GM18508 (cell line): ENCODE data around the gene ARRB1.

Source experiments
- ATAC-seq: cut with Tn5 transposase; IDR thresholded peaks from one replicate; pipeline ENCODE4 v1.9.1; 2021; ENCODE audit warnings: moderate number of reproducible peaks; ENCODE audit not compliant: insufficient read depth, unreplicated experiment

ARRB1 gene

DNA sequence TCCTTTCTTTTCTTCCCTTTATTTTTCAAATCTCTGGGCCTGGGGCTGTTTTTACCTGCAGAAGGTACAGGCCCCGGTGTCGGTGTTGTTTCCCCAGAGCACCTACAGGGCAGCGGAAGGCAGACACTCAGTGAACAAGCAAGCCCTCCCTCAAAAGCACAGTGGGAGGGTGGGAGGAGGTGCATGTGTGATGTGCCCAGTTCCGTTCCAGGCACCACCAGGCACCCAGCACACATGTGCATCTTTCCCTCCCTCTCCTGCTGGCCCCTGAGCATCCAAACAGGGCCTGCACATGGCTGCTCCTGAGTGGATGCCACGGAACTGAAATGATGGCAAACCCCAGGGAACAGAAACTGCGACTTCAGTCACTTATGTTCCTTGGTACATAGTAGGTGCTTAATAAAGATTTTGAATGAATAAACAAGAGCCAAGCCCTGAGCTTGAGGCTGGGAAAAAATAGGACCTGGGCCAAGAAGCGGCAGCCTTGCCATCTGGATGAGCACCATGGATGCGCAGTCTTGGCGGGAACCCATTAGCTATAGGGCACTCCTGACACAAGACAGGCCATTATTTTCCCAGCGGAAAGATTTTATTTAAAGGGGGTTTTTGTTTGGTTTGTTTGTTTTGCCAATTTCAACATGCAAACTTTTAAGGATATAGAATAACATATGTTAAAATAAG, 47.8 kb downstream of the ARRB1 start:
- no peak for ATAC-seq

DNA sequence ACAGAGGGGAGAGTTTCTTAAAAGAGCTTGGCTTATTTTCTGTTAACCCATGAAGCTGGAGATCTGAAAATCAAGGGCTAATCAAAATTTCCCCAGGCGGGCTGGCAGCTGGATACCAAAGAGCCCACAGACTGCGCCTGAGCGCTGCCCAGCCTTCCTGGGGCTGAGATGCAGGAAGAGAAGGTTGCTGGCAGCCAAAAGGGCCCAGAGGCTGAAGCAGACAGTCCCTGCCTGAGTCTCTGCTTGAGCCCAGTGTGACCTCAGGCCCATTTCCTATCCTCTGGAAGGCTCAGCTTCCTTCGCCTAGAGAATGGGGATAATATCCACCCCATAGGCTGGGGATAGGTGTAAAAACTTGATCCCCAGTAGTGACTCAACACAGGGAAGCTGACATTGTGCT, 49.1 kb downstream of the ARRB1 start:
- no peak for ATAC-seq

DNA sequence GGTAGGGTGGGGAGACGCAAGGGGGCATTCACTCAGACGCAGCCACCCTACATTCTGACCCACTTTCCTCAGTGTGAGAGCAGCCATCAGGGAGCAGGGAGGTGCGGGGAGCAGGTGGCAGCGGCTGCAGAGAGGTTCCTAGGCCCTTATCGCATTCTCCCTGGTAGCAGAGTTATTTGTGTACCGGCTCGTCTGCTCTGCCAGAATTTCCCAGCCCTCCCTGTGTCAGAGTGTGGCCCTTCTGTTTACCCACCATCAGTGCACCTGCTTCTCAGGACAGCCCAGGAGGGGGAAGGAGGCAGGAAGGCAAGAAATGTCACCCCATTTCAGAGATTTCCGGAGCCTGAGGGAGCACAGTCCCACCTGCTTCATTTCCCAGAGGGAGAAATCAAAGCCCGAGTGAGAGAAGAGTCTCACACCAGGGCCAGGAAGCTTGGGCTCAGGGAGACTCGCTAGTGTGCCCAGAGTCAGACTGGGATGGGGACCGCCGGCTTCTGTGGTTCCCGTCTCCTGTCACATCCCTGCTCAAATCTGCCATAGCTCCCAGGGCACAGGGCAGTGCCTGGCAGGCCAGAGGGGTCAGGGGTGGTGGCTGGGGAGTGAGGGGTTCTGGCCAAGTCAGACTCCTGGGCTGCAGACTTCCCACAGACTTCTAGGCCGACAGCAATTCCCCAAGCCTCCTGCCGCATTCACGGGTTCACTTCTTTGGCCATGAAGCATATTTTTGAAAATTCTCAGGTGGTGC, 49.7 kb downstream of the ARRB1 start:
- no peak for ATAC-seq

DNA sequence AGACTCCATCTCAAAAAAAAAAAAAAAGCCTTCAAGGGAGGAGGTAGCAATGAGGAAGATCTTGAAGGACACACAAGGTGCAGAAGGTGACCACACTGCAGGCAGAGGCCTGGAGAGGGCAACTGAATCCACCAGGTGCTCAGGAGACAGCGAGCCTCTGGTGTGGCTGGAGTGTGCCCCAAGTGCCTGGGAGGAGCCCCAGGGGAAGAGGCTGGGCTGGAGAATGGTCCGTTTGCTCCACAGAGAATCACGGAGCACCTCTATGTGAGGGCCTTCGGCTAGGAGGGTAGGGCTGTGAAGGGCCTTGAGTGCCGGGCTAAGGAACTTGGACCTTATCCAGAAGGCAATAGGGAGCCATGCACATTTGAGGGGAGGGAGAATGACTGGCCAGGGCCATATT, 50.3 kb downstream of the ARRB1 start:
- ATAC-seq: no peak

DNA sequence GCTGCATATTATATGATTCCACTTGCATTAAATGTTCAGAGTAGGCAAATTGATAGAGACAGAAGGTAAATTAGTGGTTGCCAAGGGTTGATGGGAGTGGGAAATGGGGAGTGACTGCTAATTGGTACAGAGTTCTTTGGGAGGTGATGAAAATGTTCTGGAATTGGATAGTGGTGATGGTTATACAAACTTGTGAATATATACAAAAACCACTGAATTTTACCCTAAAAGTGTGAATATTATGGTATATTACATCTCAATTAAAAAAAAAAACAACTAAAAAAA, 52.5 kb downstream of the ARRB1 start:
- ATAC-seq: no peak

DNA sequence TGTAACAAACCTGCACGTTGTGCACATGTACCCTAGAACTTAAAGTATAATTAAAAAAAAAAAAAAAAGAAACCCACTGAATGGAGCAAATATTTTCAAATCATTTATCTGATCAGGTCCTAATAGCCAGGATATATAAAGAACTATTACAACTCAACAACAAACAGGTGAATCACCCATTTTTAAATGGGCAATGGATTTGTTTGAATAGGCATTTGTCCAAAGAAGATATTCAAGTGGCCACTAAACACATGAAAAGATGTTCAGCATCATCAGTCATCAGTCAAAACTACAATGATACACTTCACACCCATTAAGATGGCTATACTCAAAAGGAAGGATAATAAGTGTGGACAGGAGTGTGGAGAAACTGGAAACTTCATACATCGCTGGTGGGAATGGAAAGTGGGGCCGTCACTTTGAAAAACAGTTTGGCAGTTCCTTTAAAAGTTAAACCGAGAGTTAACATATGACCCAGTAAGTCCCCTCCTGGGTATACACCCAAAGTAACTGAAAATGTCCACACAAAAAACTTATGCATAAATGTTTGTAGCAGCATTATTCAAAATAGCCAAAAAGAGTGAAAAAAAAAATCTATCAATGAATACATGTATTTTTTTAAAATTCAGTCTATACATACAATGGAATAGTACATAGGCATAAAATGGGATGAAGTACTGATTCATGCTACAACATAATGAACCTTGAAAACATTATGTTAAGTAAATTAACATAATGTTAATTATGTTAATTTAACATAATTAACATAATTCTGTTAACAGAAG, 53.1 kb downstream of the ARRB1 start:
- ATAC-seq: no peak

DNA sequence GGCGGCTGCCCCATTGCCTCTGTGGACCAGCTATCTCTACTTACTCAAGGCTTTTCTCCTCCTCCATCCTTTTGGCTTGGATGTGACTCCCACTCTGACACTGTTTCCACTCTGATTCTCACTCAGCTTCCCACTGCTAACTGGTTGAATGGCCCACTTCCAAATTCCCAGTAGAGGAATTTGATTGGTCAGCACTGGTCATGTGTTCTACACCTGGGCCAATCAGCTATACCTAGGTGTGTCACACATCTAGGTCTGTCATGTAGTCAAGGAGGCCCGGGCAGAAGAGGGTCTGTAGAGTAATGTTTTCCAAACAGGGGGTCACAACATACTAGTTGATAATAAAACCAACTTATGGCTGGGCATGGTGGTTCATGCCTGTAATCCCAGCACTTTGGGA, 57.6 kb downstream of the ARRB1 start:
- no peak for ATAC-seq

DNA sequence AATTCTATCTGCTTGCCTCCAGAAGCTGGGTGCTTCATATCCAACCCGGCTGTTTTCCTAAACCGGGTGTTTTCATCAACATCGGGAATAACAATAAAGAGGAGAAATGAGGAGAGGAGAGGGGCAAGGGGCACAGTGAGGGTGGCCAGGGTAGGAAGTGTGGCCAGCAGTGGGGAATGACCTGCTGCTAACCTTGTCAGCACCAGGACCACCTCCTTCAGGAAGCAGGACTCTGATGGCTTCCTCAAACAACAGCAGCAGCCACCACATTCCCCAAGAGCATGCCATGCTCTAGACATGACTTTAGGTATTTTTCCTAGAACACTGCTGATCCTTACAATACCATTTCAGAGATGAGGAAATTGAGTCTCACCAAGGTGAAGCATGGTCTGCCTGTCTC, 58.5 kb downstream of the ARRB1 start:
- no peak for ATAC-seq

DNA sequence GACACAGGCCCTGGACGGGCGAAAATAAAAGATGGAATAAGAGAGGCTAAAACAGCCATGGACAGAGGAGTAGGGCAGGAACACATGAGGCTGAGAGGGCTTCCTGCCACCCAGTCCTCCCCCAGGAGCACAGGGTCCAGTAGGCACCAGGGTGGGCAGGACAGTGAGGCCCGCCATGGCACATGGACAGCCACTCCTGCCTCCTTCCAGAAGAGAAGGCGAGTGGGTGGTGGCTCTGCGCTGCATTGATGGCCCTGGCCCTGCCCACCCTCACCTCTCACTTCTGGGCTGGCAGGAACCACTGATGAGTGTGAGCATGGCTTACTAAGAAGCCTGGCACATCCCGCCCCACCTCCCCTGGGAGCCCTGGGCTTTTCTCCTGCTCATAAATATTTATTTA, 59.7 kb downstream of the ARRB1 start:
- ATAC-seq: no peak

DNA sequence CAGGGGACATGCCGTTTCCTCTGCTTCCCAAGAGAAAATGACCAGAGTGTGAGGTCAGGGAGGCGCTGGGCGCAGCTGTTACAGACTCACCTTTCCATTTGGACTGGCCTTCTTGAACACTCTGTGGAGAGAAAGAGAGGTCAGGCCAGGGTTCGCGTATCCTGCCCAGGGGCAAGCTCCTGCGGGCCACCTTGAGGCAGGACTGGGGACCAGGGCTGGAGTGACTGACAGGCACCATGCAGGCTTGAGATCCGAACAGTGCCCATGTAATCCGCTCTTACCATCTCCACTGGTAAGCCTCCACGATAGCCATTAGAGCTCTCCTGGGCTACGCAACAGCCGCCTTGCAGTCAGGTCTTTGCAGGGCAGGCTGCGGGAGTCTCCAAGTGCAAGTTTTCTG, 61.5 kb downstream of the ARRB1 start:
- ATAC-seq: no peak

DNA sequence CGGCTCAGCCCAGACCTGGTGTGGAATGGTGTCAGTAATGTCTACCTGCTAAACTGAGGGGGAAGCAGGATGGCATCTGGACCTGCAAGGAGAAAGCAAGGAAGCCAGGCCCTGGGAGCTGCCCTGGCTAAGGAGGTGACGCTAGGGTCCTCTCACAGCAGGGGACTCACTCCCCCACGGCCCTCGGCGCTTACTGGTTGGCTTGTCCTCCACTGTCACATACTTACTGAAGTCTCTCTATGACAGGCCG, 62.0 kb downstream of the ARRB1 start:
- ATAC-seq: no peak

DNA sequence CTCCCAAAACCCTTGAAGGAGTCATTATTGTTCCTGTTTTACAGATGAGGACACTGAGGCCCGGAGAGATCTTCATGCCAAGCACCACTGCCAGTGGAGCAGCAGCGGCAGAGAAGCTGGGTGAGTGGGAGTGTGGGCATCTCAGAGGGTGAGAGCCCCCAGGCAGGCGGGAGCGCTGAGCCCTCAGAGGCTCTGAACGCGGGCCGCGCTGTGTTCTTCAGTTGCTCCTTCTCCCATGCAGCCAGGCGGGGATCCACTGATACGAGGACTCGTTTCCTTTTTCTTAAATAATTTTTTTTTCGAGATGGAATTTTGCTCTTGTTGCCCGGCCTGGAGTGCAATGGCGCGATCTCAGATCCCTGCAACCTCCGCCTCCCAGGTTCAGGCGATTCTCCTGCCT, 63.9 kb downstream of the ARRB1 start:
- ATAC-seq: no peak

DNA sequence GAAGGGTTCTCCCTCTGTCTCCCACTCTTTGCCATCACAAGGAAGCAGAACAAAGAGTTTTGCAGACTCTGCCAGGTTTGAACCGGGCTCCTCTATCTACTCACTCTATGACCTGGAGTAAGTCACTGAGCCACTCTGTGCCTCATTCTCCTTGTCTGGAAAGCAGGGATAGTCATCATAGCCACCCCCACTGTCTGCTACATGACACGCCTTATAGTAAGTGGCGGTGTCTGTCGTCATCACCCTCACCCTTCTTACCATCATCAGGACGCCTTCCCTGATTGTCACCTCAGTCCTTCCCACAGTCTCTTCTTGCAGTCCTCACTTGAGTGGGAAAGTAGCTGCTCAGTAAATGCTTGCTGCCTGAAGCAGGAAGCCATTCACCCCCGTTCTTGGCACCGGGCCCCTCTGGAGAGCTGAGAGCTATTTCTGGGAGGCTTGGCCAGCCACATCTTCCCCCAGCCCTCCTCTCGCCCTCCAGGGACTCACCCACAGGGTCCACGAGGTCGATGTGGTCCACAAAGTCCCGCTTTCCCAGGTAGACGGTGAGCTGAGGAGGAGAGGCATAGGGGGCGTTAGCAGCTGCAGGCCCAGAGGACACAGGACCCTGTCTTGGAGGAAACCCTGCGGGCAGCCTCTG, 64.5 kb downstream of the ARRB1 start:
- no peak for ATAC-seq

DNA sequence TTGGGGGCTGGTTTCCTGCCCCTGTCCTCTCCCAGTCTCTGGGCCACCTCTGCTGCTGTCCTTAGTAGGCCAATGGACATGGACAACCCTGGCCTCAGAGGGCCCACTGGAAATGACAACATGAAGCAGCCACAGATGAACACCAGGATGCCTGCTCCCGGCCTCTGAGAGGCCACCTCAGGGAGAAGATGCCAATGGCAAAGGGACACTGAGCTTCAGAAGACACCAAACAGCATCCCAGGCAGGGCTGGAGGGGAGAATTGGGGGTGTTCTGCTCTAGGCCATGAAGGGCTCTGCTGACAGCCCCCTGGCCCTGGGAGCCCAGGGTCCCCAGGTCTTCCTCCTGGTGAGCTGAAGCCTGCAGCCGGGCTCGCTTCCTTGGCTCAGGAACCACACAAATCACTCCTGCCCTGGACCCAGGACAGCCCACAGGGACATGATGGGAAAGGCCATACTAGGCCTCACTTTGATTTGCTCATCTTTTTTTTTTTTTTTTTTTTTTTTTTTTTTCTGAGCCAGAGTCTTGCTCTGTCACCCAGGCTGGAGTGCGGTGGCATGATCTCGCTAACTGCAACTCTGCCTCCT, 65.6 kb downstream of the ARRB1 start:
- ATAC-seq: no peak

DNA sequence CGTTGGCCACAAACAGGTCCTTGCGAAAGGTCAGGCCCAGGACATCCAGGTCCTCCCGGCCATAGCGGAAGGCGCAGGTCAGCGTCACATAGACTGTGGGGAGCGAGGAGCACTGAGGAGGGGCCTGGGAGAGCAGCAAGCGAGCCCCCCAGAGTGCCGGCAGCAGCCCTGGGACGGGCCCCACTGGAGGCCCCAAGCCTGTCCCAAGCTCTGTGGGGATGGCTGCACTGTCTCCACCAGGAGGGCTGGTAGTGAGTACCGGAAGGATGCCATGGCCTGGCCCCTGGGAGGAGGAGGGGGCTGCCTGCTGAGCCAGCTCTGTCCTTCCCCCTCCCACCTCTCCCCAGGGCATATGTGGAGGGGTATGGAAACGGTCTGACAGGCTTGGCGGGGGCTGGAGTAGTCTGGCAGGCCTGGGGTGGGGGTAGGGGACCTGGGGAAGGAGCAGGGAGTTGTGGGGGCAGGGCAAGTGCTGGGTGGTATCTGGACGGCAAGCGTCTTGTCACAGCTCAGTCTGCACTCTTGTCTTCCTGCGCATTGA, 68.0 kb downstream of the ARRB1 start:
- no peak for ATAC-seq

DNA sequence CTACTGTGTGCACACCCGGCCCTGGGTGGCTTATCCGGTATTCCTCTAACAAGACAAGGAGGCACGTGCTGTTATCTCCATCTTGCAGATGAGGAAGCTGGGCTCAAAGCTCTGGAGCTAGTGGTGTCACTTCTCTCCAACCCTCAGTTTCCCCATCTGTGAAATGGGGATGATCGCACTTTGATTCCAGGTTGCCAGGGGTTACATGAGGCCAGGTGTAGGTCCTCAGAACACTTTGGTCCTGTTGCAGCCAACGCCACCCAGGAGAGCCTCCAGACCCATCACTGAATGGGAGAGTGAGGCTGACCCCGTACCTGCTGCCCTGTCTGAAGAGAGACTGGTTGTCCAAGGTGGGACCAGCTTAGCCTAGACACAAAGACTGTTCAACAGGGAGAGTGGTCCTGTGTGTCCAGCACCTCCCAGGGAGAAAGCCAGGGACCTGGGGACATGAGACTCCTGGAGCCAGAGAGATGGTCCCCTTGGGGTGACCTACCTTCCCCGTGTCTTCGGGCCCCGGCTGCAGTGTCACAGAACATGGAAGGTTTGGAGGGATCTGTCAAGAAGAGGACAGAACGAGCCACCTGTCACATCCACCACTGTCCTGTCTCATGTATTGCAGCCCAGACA, 69.9 kb downstream of the ARRB1 start:
- ATAC-seq: no peak

DNA sequence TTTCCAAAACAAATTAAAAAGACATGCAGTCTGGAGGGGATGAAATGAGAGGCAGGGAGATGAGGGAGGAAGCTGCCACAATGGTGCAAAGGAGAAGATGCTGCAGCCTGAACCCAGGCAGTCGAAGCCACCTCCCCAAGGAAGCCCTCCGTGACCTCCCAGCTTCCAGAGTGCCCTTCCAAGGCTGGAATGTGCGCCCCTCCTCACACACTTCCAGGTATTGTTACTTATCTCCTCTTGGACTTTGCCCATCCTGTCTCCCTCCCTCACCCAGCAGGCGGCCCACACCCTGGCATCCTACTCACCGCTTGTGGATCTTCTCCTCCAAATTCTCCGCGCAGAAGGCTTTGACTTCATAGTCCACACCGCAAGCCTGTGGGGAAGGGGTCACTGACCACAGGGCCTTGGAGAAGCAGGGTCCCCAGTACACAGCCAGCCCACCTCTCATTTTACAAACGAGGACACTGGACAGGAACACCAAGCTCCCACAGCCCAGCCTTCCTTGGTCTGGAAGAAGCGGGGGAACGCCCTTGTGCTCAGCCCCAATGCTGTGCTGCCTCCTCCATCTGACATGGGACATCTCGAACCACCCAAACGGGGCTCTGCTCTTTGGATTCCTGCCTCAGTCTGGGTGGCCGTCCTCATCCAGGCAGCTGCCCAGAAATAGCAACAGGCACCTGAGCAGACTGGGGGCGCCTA, 70.5 kb downstream of the ARRB1 start:
- no peak for ATAC-seq

DNA sequence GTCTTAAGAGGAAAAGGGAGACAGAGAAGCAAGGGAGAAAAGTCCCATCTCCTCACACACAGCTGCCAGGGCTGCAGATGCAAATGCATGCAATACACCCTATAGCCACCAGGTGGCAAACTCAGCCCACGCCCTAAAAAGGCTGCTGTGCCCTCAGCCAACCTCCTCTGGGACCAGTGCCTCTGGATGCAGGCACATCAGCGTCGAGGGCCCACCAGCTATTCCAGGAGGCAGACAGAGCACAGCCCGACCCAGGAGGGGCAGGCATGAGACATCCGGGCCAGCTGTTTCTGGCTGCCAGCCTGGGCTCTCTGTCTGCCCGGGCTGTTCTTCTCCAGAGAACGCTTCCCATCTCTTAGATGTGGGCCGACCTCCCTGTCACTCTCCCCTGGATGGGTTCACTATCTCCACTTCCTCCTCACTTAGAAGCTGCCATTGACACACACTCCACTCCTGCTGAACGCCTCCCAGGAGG, 71.2 kb downstream of the ARRB1 start:
- no peak for ATAC-seq

DNA sequence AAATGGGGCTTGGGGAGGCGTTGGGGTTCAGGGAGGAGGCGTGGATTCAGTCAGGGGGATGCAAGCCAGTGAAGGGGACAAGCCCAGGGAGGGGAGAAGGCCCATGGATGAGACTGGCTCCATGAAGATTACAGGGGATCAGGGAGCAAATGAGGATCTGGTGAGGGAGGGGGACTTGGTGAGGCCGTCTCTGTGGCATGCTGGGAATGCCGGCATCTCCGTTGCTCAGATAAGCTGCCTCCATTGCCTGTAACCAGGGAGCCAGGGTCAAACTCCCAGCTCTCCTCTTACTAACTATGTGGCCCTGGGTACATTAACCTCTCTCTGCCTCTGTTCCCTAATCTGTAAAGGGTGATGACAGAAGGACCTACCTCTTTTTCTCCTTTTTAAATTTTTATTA, 72.2 kb downstream of the ARRB1 start:
- ATAC-seq: no peak
